ENCODE data around the gene SLC35F1. TPM values are rescaled to one million over a fixed set of nuclear protein-coding genes. Genes with fewer than 3 reads are reported as not detected.

SLC35F1 gene
- total RNA-seq, 2 experiments from 2014 or later, result 0.09 TPM

DNA sequence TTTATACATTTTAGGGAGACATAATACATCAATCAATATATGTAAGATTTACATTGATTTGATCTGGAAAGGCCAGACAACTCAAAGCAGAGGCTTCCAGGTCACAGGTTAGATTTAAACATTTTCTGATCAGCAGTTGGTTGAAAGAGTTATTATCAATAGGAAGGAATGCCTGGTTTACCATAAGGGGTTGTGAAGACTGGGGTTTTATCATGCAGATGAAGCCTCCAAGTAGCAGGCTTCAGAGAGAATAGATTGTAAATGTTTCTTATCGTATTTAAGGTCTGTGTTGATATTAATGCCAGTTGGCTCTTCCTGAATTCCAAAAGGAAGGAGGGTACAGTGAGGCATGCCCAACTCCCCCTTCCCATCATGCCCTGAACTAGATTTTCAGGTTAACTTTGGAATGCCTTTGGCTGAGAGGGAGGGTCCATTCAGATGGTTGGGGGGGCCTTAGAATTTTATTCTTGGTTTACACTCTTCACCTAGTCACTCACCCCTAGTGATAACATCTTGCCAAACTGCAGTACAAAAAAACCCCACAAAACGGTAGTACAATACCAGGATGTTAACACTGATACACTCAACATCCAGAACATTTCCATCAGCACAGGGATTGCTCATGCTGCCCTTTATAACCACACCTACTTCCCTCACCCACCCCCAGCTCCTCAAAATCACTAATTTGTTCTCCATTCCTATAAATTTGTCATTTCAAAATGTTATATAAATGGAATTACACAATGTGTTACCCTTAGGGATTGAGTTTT lies 381.5 kb downstream of the SLC35F1 start:
- TF ChIP-seq, protein P1, sequence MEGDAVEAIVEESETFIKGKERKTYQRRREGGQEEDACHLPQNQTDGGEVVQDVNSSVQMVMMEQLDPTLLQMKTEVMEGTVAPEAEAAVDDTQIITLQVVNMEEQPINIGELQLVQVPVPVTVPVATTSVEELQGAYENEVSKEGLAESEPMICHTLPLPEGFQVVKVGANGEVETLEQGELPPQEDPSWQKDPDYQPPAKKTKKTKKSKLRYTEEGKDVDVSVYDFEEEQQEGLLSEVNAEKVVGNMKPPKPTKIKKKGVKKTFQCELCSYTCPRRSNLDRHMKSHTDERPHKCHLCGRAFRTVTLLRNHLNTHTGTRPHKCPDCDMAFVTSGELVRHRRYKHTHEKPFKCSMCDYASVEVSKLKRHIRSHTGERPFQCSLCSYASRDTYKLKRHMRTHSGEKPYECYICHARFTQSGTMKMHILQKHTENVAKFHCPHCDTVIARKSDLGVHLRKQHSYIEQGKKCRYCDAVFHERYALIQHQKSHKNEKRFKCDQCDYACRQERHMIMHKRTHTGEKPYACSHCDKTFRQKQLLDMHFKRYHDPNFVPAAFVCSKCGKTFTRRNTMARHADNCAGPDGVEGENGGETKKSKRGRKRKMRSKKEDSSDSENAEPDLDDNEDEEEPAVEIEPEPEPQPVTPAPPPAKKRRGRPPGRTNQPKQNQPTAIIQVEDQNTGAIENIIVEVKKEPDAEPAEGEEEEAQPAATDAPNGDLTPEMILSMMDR (IDR thresholded peaks at IDR 0.05), result no peak
- H3K27me3 Mint-ChIP-seq, result peaks cover 2% of the 10 kb centered on the region
- H3K27ac Mint-ChIP-seq, result no peak overlapping the region
- intact Hi-C loops (cut with micrococcal nuclease), result loop anchor here (10.0 kb wide), 2 partner anchors 486 to 516 kb away; no protein-coding TSS in a partner anchor
- no peak for ATAC-seq
- no peak for DNase-seq
- H3K9me3 Mint-ChIP-seq, result no peaks in the 10 kb centered on the region
- H3K4me3 Mint-ChIP-seq, result no peak overlapping the region
- POLR2A ChIA-PET, result no interaction called here
- H3K4me1 Mint-ChIP-seq (ENCODE audit: low read depth), result peaks cover 2% of the 10 kb centered on the region
- no peaks in the 10 kb centered on the region for H3K36me3 Mint-ChIP-seq (ENCODE audit: low read depth)
- CTCF ChIA-PET, result interaction anchor here (5.2 kb wide), 1 partner anchor 512 kb away, joined by 18 read pairs; no protein-coding TSS in a partner anchor

DNA sequence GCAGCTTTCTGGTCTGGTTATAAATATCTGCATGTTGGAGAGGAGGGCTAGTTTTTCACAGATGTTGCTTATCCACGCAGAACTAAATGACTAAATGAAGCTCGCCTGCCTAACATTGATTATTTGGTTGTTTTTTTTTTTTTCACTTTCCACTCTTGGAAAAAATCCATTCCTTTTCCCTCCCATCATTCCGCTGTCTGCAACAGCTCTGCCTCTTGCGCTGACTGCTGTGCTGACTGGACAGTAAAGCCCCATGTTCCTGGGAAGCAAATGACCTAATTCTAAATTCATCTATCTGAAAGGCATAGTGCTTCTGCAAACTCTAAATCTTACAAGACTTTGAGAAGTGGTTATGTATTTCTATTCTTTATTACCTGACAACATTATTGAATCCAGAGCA lies 385.5 kb downstream of the SLC35F1 start:
- no peak overlapping the region for H3K27ac Mint-ChIP-seq
- DNase-seq (no peak), ATAC-seq (no peak)
- ChIA-PET CTCF (interaction anchor here (1.4 to 2.2 kb wide), 2 partner anchors 10 to 491 kb away, joined by 3 to 6 read pairs; no protein-coding TSS in a partner anchor), POLR2A (no interaction called here)
- intact Hi-C loops (cut with micrococcal nuclease), result no loop called here
- no peaks in the 10 kb centered on the region for H3K9me3 Mint-ChIP-seq
- peaks cover 7% of the 10 kb centered on the region for H3K27me3 Mint-ChIP-seq
- no peak overlapping the region for H3K4me3 Mint-ChIP-seq
- H3K4me1 Mint-ChIP-seq (ENCODE audit: low read depth), result no peaks in the 10 kb centered on the region
- no peaks in the 10 kb centered on the region for H3K36me3 Mint-ChIP-seq (ENCODE audit: low read depth)
- TF ChIP-seq, protein P1 (IDR thresholded peaks at IDR 0.05), result no peak

DNA sequence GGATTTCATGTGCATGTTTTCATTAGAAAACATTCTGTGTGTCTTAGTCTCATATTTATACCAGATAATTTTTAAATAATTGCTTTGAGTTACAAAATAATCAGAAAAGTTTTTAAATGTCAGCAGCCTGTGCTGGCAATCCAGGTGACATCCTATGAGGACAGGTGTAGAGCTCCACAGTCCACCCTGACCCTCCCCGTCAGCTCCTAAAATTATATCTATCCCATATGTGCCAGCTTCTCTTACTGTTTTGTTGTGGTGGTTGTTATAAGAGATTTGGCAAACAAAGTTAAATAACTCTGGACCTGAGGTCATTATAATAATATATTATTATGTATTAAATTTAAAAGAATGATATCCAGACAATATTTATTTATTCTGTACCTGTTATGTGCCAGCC lies 387.8 kb downstream of the SLC35F1 start:
- Mint-ChIP-seq H3K27me3 (peaks cover 8% of the 10 kb centered on the region), H3K36me3 (ENCODE audit: low read depth) (no peaks in the 10 kb centered on the region), H3K27ac (no peak overlapping the region), H3K4me3 (no peak overlapping the region), H3K4me1 (ENCODE audit: low read depth) (no peaks in the 10 kb centered on the region), H3K9me3 (no peaks in the 10 kb centered on the region)
- intact Hi-C loops (cut with micrococcal nuclease), result no loop called here
- ChIA-PET CTCF (interaction anchor here (1.2 to 1.9 kb wide), 2 partner anchors 8 to 11 kb away, joined by 4 to 5 read pairs; no protein-coding TSS in a partner anchor), POLR2A (no interaction called here)
- DNase-seq (no peak), ATAC-seq (no peak)
- TF ChIP-seq, protein P1 (IDR thresholded peaks at IDR 0.05), result no peak

DNA sequence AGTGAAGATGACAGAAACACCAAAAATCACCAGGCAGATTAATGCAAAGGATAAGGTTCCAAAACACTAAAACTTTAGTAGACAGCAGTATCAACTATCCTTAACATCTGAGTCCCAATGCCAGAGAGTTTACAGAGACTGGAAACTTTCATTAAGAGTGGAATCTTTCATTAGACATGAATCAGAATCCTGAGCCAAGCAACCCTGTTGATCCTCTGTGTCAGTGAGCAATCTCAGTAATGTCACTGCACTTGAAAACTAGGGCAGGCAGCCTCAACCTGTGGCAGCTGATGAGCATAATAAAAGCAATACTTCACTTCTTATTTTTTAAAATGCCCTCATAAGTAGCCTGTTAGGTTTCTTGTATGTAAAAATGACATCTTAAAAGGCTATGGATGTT lies 388.3 kb downstream of the SLC35F1 start:
- Mint-ChIP-seq H3K27me3 (peaks cover 8% of the 10 kb centered on the region), H3K27ac (no peak overlapping the region), H3K4me1 (ENCODE audit: low read depth) (no peaks in the 10 kb centered on the region), H3K36me3 (ENCODE audit: low read depth) (no peaks in the 10 kb centered on the region), H3K4me3 (no peak overlapping the region), H3K9me3 (no peaks in the 10 kb centered on the region)
- ChIA-PET CTCF (interaction anchor here (1.2 to 1.9 kb wide), 2 partner anchors 9 to 11 kb away, joined by 4 to 5 read pairs; no protein-coding TSS in a partner anchor), POLR2A (no interaction called here)
- ATAC-seq (no peak), DNase-seq (no peak)
- TF ChIP-seq, protein P1 (IDR thresholded peaks at IDR 0.05), result no peak
- intact Hi-C loops (cut with micrococcal nuclease), result no loop called here

All from activated CD8-positive, alpha-beta T cell treated with anti-CD3 and anti-CD28 coated beads for 36 hours (primary cell).